WTC11 (cell line): Measurements from ENCODE around the gene NCKAP5L.

ENCODE experiments used
- ATF3 ChIP-seq: sonication (generic); formaldehyde crosslinking; conservative IDR thresholded peaks from 2 replicates; pipeline ENCODE4 v1.8.1; 2022; ENCODE audit warnings: mild to moderate bottlenecking, missing genetic modification reagents
- CTCF ChIP-seq: fragments of 200-600 bp; IDR thresholded peaks from 2 replicates; pipeline ENCODE4 v1.8.0; 2022; ENCODE audit warnings: antibody characterized with exemption
- ESRRA ChIP-seq: sonication (generic); formaldehyde crosslinking; IDR thresholded peaks from 2 replicates; pipeline ENCODE4 v1.8.1; 2022; ENCODE audit warnings: mild to moderate bottlenecking, missing genetic modification reagents, borderline replicate concordance
- HMGXB4 ChIP-seq: sonication (generic); formaldehyde crosslinking; IDR thresholded peaks from 2 replicates; pipeline ENCODE4 v1.8.1; 2023; ENCODE audit warnings: mild to moderate bottlenecking, moderate library complexity, missing genetic modification reagents
- MAX ChIP-seq: sonication (generic); formaldehyde crosslinking; IDR thresholded peaks from 2 replicates; pipeline ENCODE4 v1.8.0; 2022; ENCODE audit warnings: mild to moderate bottlenecking, missing genetic modification reagents
- NFE2L1 ChIP-seq: sonication (generic); formaldehyde crosslinking; IDR thresholded peaks from 2 replicates; pipeline ENCODE4 v1.8.1; 2023; ENCODE audit warnings: missing genetic modification reagents
- NFYB ChIP-seq: sonication (generic); formaldehyde crosslinking; conservative IDR thresholded peaks from 2 replicates; pipeline ENCODE4 v1.8.0; 2022; ENCODE audit warnings: low read depth, missing genetic modification reagents
- NR3C1 ChIP-seq: sonication (generic); formaldehyde crosslinking; conservative IDR thresholded peaks from 2 replicates; pipeline ENCODE4 v1.8.1; 2023; ENCODE audit warnings: low read depth, mild to moderate bottlenecking, missing genetic modification reagents
- TCF7 ChIP-seq: sonication (generic); formaldehyde crosslinking; IDR thresholded peaks from 2 replicates; pipeline ENCODE4 v1.8.0; 2022; ENCODE audit warnings: mild to moderate bottlenecking, low read depth, missing genetic modification reagents, moderate library complexity
- USF2 ChIP-seq: sonication (generic); formaldehyde crosslinking; IDR thresholded peaks from 2 replicates; pipeline ENCODE4 v1.8.1; 2023; ENCODE audit warnings: mild to moderate bottlenecking, missing genetic modification reagents, moderate library complexity
- ZNF121 ChIP-seq: sonication (generic); formaldehyde crosslinking; IDR thresholded peaks from 2 replicates; pipeline ENCODE4 v1.8.0; 2023; ENCODE audit warnings: missing genetic modification reagents
- ZNF416 ChIP-seq: fragments of 250-450 bp; sonication (Bioruptor Pico); IDR thresholded peaks from 2 replicates; pipeline ENCODE4 v1.9.0; 2021; ENCODE audit warnings: mild to moderate bottlenecking, inconsistent platforms

GRCh38 chr12:49831717-49832116, 3.5 kb upstream of the NCKAP5L start:
- TF ChIP-seq CTCF (no peak), NFYB (no peak), ZNF121 (CRISPR knock-in tag) (no peak), NR3C1 (CRISPR knock-in tag) (no peak), NFE2L1 (CRISPR knock-in tag) (no peak), ZNF416 (CRISPR knock-in tag) (no peak), TCF7 (CRISPR knock-in tag) (no peak), ATF3 (no peak), USF2 (no peak), ESRRA (CRISPR knock-in tag) (no peak), MAX (no peak), HMGXB4 (CRISPR knock-in tag) (no peak)
